HG02981 (cell line): ENCODE measurements around the gene CCNT2.
"Not testable (repeated sequence)": the region's sequence is repeated elsewhere in the genome, so short reads cannot be mapped to it uniquely, and the experiment has no call there.

Experiments used
- ATAC-seq: cut with Tn5 transposase; IDR thresholded peaks from one replicate; pipeline ENCODE4 v1.9.1; 2021; ENCODE audit warnings: mild to moderate bottlenecking, moderate library complexity; ENCODE audit not compliant: unreplicated experiment

CCNT2 gene

DNA sequence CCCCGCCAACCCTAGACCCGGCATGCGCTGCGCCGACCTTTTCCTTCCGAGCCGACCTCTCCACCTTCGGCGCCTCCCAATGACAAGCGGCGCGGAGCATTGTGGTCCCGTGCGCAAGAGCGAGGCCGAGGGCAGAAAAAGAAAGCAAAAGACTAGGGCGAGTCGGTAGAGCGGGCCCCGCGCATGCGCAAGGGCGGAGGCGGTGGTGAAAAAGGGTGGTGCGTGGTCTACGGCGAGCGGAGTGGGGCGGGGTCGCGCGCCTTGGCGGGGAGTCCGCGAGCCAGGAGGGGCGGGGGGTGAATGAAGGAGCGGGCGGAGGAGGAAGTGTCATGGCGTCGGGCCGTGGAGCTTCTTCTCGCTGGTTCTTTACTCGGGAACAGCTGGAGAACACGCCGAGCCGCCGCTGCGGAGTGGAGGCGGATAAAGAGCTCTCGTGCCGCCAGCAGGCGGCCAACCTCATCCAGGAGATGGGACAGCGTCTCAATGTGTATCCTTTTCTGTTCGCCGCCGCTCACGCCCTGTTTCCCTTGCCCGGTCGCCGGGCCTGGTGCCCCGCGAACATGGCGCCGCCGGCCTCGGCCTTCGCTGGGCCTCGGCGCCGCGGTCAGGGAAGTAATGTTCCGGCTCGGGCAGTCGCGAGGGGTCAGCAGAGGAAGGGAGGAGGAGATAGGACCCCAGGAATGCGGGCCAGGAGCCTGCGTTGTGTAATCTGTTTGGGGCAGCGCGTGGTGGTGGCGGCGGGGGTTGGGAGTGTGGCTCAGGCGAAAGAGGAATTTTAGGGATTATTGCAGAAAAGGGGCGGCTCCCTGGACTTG, at the start of gene CCNT2:
CCNT2 (plus strand) TSS at position 297 of the 815 bp plus-strand sequence; CDS start at position 330, 33 bp downstream.
- ATAC-seq, result peak; percentile 80

DNA sequence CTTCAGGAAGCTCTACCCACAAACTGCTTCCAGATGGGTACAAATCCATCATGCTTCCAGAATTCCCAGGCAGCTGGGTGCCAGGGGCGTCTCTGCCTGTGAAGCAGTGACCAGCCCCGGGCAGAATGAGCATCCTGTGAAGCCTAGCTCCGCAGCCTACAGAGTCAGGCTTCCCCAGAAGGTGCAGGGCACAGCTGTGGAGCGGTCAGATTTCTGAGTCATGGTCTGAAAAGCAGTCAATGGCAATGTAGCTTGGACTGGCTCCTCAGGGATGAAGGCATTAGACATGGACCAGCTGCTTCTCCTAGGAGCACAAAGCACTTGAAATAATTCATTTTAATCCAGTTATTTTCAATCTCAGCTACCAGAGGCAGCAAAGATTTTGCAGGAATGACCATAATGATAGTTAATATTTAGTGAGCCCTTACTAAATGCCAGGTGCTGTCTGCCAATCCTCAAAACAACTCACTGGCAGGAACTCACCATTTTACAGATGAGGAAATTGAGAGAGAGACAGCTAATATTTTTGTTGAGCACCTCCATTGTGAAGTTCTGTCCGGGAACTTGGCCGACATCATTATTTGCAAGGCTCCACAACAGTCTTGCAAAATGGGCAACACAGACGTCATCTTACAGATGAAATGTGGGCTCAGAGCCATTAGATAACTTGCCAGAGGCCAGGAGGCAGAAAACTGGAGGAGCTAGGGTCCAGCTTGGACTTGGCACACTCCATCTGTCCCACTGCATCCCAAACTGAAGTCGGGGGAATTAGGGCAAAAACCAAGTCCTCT, 48.5 kb upstream of the CCNT2 start:
- no peak for ATAC-seq

DNA sequence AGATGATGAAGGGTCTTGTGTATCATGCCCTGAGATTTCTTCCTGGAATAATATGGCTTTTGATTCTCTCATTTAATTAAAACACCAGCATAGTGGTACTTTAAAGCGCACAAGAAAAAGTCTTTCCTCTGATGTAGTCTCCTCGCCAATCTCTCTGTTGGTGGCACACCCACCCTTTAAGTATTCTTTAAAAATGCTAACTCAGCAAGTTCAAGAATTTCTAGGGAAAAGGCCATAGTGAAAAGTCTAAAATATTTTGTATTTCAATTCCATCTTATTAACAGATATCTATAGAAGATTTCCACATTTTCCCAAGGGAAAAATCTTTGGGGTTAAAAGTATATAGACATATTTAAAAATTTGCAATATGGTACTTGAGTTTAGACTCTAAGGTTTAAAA, 45.5 kb upstream of the CCNT2 start:
- ATAC-seq, result no peak

DNA sequence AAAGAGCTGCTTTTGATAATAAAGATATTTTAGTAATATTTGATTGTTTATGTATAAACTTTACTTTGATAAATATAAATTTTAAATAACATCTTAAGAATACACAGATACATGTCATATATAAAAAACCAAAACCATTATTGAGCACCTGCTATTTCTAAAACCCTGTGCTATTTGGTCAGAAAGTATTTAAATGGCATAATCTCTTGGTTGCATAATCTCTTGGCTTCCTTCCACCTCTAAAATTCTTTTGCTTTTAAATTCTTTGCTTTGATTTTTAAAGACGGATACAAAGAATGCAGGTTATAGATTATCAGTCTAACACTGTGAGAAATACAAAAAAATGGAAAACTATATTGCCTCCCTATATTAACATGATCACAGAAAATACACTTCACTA, 43.3 kb upstream of the CCNT2 start:
- ATAC-seq, result no peak

DNA sequence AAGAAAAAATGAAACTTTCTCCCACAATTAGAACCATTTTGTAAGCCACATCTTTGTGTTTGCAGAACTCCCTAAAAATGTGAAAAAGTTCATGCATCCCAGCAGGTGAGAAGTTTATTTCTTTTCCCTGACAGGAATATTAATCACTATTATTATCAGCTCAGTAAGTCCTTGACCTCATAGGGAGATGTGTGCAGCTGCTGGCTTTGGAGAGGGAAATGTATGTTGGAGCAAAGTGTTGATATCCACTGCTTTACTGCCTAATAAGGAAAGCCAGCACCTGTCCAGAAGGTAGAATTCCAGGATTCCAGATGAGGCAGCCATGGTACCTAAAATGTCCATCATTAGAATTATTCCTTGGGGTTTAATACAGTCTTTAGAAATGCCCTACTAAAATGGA, 35.8 kb upstream of the CCNT2 start:
- no peak for ATAC-seq

DNA sequence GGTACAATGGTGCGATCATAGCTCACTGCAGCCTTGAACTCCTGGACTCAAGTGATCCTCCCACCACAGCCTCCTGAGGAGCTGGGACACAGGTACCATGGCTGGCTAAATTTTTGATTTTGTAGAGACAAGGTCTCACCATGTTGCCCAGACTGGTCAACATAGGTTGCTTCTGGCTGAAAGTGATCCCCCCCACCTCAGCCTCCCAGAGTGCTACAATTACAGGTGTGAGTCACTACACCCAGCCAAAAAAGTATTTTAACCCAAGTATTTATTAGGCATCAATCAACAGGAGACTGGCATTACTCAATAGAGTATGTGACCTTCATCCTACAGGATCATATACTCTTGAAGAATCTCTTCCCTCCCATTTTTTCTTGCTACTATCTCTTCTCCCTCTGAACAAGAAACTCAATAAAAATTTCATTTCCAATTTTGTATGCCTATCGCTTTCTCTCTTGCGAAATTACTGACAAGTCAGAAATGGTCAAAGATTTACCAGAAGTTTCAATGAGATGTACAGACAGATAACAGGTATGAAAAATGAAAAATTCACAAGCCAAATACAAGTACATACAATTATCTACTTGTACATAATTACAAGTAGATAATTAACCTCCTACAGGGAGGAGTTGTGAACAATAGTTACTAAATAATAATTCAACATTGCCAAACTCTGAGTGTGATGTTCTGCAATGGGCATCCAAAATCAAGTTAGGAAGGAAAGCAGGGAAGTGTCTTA, 34.9 kb upstream of the CCNT2 start:
- no peak for ATAC-seq

DNA sequence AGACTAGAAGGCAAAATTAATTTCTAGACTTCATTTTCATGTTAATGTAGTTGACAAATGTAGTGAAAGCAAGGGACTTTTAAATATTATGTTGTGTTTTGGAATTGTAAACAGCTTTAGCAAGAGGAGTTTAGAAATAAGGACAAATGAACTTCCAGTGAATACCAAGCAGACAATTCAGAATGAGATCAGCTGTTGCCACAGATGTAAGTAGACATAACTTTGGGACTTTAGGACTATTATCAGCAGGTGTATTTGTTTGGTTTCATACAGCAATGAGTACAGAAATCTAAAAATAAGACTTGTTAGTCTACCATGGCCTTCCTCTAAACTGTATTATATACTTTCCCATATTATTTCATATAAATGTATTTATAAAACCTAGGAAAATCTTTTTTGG, 34.2 kb upstream of the CCNT2 start:
- ATAC-seq, result no peak

DNA sequence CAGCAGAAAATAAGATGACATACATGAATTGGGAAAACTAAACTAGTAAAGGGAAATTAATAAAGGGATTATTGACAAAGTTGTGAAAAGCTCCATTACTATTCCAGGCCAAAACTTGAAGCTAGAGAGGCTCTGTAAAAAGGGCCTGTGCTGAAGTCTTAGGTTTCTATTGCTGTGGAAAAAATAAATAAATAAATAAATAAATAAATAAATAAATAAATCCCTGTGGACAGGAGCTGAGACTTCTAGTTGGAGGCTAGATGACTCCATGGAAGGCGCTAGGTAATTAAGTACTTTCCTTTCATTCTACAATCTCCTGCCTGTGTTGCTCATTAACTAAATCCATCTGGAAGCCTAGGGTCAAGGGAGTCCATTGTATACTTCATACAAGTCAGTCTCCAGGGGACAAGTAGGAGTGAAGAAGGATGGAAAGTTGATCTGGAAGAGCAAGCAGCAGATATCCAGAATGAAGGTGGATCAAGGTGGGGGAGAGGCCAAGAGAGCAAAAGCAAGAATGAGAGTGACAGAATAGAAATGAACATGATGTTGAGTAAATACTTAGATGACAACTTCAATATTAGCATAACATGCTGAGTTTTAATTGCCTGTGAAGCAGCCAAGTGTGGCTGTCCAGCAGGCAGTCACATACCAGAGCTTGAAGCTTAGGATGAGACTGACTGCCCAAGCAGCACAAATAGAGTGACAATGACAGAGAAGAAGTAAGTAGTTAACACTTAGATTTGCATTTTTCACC, 26.2 kb upstream of the CCNT2 start:
- ATAC-seq, result no peak

DNA sequence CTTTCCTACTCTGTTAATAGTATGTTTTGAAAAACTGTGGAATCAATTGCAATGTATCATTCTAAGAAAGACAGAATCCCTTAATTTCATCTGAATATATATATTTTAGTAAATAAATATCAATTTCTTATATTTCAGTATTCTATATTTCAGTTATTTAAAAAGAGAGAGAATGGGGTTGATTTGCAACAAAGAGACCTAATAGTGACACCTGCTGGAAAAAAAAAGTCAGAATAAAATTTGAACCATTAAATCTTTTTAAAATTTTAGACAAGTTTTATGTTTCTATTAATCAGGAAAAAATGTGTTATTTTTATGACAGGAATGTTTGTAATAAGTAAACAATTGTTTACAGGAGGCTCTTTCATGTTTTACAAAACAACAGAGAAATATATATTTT, 20.7 kb upstream of the CCNT2 start:
- no peak for ATAC-seq

DNA sequence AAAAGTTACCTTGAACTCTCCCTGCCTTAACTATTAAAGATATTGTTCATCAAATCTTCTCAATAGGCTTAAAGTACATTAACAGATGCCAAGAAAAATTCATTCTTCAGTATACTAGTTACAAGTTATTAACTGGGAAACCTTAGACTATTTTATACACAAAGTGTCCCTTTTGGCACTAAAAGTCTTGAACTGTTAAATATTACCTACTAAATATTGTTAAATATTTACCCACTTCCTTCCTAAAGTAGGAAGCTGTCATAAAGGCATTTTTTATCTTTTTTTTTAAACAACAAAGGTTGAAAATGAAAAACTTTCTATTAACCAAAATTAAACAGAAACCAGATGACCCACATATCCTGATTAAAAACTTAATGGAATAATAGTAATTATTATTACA, 19.4 kb upstream of the CCNT2 start:
- ATAC-seq, result no peak

DNA sequence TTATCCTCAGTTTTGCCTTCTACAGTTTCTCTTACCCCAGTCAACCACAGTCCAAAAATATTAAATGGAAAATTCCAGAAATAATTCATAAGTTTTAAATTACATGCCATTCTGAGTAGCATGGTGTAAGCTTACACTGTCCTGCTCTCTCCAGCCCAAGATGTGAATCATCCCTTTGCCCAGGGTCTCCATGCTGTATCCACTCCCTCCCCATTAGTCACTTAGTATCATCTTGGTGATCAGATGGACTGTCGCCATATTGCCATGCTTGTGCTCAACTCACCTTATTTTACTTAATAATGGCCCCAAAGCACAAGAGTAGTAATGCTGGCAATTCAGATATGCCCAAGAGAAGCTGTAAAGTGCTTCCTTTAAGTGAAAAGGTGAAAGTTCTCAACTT, 18.5 kb upstream of the CCNT2 start:
- ATAC-seq, result no peak

DNA sequence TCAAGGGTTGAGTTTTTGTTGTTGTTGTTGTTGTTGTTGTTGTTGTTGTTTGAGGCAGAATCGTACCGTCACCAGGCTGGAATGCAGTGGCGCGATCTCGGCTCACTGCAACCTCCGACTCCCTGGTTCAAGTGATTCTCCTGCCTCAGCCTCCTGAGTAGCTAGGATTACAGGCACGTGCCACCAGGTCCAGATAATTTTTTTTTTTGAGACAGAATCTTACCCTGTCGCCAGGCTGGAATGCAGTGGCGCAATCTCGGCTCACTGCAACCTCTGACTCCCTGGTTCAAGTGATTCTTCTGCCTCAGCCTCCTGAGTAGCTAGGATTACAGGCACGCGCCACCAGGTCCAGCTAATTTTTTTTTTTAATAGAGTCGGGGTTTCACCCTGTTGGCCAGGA, 14.9 kb upstream of the CCNT2 start:
- ATAC-seq, result not testable (repeated sequence)

DNA sequence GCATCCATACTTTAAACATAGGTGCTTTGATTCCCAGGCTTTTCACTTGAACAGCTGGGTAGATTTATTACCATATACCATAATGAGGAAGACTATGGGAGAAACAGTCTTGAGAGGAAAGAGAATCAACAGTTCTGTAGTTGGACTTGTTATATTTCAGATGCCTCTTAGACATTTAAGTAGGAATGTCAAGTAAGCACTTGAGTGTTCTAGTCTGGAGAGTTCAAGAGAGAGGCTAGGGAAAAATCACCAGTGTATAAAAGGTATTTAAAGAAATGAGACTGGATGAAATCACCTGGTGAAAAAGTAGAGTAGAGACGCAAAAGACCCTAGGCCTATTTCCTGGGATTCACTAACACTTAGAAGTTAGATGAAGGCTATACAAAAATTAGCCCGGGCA, 13.5 kb upstream of the CCNT2 start:
- no peak for ATAC-seq

DNA sequence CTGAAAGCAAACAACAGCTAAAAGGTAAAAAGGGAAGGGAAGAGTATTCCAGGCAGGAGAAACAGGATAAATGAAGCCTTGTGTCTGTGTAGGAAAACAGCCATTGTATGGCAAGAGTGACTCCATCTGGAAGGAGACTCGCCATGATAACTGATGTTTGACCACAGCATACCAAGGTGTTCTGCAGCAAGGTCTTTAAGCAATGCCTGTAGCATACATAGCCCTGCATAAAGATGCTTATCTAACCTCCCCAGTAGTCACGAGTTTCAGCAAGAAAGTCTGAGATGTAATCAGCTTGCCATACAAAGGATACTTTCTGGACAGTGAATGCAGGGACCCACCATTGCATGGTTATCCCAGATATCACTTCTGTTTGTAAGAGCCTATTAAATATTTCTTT, 11.9 kb upstream of the CCNT2 start:
- ATAC-seq, result no peak

DNA sequence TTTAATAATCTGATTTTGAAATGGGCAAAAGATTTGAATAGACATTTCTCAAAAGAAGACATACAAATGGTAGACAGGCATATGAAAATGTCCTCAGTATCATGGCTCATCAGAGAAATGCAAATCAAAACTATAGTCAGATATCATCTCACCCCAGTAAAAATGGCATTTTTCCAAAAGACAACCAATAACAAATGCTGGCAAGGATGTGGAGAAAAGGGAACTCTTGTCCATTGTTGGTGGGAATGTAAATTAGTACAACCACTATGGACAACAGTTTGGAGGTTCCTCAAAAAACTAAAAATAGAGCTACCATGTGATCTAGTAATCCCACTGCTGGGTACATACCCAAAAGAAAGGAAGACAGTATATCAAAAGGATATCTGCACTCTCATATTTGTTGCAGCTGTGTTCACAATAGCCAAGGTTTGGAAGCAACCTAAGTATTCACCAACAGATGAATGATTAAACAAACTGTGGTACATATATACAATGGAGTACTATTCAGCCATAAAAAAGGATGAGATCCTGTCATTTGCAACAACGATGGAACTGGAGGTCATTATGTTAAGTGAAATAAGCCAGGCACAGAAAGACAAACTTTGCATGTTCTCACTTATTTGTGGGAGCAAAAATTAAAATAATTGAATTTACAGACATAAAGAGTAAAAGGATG, 11.0 kb upstream of the CCNT2 start:
- not testable (repeated sequence) for ATAC-seq

DNA sequence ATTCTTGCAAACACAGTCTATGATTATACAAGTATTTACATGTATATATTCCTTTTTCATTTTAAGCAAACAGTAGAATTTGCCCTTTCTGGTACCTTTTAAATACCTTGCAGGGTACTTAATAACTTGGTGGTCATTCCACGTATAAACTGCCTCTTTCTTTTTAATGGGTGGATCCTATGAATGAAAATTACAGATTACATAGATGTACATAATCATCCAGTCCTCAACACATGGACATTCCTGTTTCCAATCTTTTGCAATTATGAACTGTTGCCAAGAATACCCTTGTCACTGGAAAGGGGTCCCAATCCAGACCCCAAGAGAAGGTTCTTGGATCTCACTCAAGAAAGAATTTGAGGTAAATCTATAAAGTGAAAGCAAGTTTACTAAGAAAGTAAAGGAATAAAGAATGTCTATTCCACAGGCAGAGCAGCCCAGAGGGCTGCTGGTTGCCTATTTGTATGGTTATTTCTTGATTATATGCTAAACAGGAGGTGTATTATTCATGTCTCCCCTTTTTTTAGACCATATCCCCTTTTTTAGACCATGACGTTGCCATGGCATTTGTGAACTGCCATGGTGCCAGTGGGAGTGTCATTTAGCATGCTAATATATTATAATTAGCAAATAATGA, 7.7 kb upstream of the CCNT2 start:
- ATAC-seq, result no peak

DNA sequence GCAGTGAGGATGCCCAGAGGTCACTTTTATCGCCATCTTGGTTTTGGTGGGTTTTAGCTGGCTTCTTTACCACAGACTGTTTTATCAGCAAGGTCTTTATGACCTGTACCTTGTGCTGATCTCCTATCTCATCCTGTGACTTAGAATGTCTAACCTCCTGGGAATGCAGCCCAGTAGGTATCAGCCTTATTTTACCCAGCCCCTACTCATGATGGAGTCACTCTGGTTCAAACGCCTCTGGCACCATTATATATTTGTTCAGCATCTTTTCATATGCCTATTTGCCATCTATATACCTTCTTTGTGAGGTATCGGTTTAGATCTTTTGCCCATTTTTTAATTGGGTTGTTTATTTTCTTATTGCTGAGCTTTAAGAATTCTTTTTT, 7.2 kb upstream of the CCNT2 start:
- ATAC-seq, result no peak

DNA sequence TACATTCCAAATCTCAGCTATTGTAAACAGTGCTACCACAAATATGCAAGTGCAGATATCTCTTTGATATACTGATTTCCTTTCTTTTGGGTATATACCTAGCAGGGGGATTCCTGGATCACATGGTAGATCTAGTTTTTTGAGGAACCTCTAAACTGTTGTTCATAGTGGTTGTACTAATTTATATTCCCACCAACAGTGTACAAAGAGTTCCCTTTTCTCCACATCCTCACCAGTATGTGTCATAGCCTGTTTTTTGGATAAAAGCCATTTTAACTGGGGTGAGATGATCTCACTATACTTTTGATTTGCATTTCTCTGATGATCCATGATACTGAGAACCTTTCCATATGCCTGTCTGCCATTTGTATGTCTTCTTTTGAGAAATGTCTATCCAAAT, 6.3 kb upstream of the CCNT2 start:
- no peak for ATAC-seq

DNA sequence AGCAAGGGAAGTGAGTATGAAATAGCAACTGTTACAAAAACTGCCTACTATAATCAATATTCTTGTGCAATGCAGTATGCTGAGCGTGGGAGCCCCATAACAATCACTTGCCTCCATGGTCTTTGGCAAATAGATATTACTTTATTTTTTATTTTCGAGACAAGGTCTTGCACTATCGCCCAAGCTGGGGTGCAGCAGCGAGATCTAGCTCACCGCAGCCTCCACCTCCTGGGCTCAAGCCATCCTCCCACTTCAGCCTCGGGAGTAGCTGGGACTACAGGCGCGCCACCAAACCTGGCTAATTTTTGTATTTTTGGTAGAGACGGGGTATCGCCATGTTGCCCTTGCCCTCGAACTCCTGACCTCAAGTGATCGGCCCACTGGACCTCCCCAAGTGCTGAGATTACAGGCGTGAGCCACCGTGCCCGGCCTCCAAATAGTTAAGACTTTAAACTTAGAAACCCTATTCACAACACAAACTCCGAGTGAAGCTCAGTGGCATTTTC, 1.2 kb upstream of the CCNT2 start:
- no peak for ATAC-seq
